KMS-11 (cell line): ENCODE results near the gene IL11.

Experiments
- H2AFZ ChIP-seq: fragments of 200-600 bp; sonication (generic); 2 replicates; pipeline ENCODE4 v1.6.1; 2016; ENCODE audit warnings: antibody characterized with exemption, mixed run types, low read depth
- H3K27ac ChIP-seq: fragments of 200-600 bp; sonication (generic); 2 replicates; pipeline ENCODE4 v1.6.1; 2016; ENCODE audit warnings: mild to moderate bottlenecking, mixed run types
- H3K27me3 ChIP-seq: fragments of 200-600 bp; sonication (generic); 2 replicates; pipeline ENCODE4 v1.6.1; 2017; ENCODE audit warnings: mild to moderate bottlenecking, low read depth, mixed run types, moderate library complexity; ENCODE audit not compliant: insufficient read depth
- H3K36me3 ChIP-seq: fragments of 200-600 bp; sonication (generic); 2 replicates; pipeline ENCODE4 v1.6.1; 2017; ENCODE audit warnings: mild to moderate bottlenecking, mixed run types; ENCODE audit not compliant: insufficient read depth
- H3K4me1 ChIP-seq: fragments of 200-600 bp; sonication (generic); 2 replicates; pipeline ENCODE4 v1.6.1; 2016; ENCODE audit warnings: mild to moderate bottlenecking, low read depth, mixed run types; ENCODE audit not compliant: poor library complexity, severe bottlenecking
- H3K4me2 ChIP-seq: fragments of 200-600 bp; sonication (generic); 2 replicates; pipeline ENCODE4 v1.7.0; 2016; ENCODE audit warnings: mild to moderate bottlenecking, mixed run types
- H3K4me3 ChIP-seq: fragments of 200-600 bp; sonication (generic); IDR thresholded peaks from 2 replicates; pipeline ENCODE4 v1.6.1; 2017; ENCODE audit warnings: low read depth, low read length, mixed read lengths; ENCODE audit not compliant: insufficient read depth
- H3K79me2 ChIP-seq: fragments of 200-600 bp; sonication (generic); 2 replicates; pipeline ENCODE4 v1.6.1; 2016; ENCODE audit warnings: low read depth, mixed run types; ENCODE audit not compliant: insufficient read depth
- H3K9ac ChIP-seq: fragments of 200-600 bp; sonication (generic); 2 replicates; pipeline ENCODE4 v1.6.1; 2016; ENCODE audit warnings: mild to moderate bottlenecking, mixed run types
- H4K20me1 ChIP-seq: fragments of 200-600 bp; sonication (generic); 2 replicates; pipeline ENCODE4 v1.6.1; 2016; ENCODE audit warnings: mild to moderate bottlenecking, mixed run types; ENCODE audit not compliant: insufficient read depth
- TF ChIP-seq, protein P1 (sequence below): fragments of 200-600 bp; sonication (generic); conservative IDR thresholded peaks from 2 replicates; pipeline ENCODE4 v1.6.1; 2017; ENCODE audit warnings: low read depth, mild to moderate bottlenecking, antibody characterized with exemption, low read length, moderate library complexity, mixed read lengths

Gene IL11

DNA sequence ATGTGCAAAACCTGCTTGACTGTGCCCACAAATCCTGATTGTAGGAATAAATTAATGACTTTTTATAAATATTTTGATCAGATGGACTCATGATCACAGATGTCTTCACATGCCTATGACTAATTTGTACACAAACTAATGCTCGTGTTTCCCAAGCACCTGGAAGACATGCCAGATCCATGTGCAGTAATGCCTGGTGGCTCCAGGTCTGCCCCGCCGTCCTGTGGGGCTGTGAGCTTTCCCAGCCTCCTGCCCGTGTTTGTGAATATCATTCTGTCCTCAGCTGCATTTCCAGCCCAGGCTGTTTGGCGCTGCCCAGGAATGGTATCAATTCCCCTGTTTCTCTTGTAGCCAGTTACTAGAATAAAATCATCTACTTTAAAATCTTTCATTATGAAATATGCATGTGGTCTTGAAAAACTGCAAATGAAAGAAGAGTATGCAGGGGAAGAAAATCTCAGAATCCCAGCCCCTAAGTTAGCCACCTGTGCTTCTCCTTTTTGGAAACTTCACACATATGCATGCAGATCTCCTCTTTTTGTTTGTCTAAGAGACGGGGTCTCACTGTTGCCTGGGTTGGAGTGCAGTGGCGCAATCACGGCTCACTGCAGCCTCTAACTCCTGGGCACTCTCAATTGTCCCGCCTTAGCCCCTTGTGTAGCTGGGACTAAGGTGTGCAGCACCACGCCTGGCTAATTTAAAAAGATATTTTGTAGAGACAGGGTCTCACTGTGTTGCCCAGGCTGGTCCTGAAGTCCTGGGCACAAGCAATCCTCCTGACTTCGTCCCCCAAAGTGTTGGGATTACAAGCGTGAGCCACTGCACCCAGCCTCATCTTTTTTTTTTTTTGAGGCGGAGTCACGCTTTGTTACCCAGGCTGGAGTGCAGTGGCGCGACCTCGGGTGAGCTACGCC, 21.7 kb upstream of the IL11 start:
- Histone ChIP-seq H3K79me2 (peaks cover 20% of the 10 kb centered on the region), H2AFZ (no peak overlapping the region), H3K27ac (no peak overlapping the region), H3K4me1 (peaks cover 19% of the 10 kb centered on the region), H3K27me3 (no peaks in the 10 kb centered on the region), H4K20me1 (peaks cover 28% of the 10 kb centered on the region), H3K9ac (no peak overlapping the region), H3K36me3 (peaks cover 12% of the 10 kb centered on the region; the same call in 1 of the 2 replicates), H3K4me3 (no peak overlapping the region), H3K4me2 (no peak overlapping the region)
- TF ChIP-seq, protein P1, sequence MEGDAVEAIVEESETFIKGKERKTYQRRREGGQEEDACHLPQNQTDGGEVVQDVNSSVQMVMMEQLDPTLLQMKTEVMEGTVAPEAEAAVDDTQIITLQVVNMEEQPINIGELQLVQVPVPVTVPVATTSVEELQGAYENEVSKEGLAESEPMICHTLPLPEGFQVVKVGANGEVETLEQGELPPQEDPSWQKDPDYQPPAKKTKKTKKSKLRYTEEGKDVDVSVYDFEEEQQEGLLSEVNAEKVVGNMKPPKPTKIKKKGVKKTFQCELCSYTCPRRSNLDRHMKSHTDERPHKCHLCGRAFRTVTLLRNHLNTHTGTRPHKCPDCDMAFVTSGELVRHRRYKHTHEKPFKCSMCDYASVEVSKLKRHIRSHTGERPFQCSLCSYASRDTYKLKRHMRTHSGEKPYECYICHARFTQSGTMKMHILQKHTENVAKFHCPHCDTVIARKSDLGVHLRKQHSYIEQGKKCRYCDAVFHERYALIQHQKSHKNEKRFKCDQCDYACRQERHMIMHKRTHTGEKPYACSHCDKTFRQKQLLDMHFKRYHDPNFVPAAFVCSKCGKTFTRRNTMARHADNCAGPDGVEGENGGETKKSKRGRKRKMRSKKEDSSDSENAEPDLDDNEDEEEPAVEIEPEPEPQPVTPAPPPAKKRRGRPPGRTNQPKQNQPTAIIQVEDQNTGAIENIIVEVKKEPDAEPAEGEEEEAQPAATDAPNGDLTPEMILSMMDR, result no peak

DNA sequence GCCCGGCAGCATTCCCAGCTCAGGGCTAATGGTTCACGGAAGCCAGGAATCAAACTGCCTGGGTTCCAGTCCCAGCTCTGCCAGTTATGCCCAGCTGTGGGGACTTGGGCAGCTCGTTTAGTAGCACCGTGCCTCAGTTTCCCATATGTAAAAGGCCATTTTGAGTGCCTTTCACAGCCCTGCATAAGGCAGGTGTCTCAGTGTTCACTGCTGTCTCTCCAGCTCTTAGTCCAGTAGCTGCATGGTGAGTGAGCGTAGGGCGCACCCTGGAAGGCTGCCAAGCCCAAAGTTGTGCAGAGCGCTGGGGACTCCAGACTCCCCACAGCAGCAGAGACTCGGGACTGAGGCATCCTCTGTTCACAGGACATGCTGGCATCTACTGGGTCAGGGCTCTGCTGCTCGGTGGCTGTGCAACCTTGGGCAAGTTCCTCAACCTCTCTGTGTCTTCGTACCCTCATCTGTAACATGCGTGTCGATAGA, 21.0 kb upstream of the IL11 start:
- H3K27ac ChIP-seq, result no peak overlapping the region
- peaks cover 18% of the 10 kb centered on the region; the same call in 1 of the 2 replicates for H3K36me3 ChIP-seq
- H3K9ac ChIP-seq, result no peak overlapping the region

DNA sequence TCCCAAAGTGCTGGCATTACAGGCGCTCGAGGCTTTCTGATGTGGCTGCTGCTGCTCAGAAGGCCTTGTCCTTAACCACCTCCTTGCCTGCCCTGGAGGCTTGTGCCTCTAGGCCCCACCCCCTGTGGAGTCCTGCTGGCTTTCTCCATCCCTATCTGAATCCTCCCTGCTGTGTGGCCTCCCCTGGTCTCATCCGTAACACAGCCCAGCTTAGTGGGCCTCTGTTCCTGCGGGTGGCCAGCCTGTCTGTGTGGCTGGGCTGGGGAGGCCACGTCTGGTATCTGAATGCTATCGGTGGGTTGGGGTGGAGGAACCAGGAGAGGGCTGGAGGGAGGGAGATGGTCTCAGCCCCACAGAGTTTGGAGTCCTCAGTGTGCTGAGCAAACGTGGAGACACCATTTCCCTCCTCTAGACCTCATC, 20.2 kb upstream of the IL11 start:
- Histone ChIP-seq H3K36me3 (peaks cover 18% of the 10 kb centered on the region; the same call in 1 of the 2 replicates), H2AFZ (no peak overlapping the region), H3K79me2 (peaks cover 31% of the 10 kb centered on the region), H3K4me2 (no peak overlapping the region), H4K20me1 (peaks cover 34% of the 10 kb centered on the region), H3K9ac (no peak overlapping the region), H3K4me1 (peaks cover 20% of the 10 kb centered on the region), H3K4me3 (no peak overlapping the region), H3K27ac (no peak overlapping the region), H3K27me3 (no peaks in the 10 kb centered on the region)
- TF ChIP-seq, protein P1, result no peak

More for the DNA sequence above, 21.0 kb upstream of the IL11 start:
- TF ChIP-seq, protein P1, result no peak
- H3K79me2 ChIP-seq, result peaks cover 27% of the 10 kb centered on the region
- peaks cover 34% of the 10 kb centered on the region for H4K20me1 ChIP-seq
- H3K4me1 ChIP-seq, result peaks cover 20% of the 10 kb centered on the region
- no peak overlapping the region for H2AFZ ChIP-seq
- no peak overlapping the region for H3K4me3 ChIP-seq
- no peaks in the 10 kb centered on the region for H3K27me3 ChIP-seq
- no peak overlapping the region for H3K4me2 ChIP-seq

DNA sequence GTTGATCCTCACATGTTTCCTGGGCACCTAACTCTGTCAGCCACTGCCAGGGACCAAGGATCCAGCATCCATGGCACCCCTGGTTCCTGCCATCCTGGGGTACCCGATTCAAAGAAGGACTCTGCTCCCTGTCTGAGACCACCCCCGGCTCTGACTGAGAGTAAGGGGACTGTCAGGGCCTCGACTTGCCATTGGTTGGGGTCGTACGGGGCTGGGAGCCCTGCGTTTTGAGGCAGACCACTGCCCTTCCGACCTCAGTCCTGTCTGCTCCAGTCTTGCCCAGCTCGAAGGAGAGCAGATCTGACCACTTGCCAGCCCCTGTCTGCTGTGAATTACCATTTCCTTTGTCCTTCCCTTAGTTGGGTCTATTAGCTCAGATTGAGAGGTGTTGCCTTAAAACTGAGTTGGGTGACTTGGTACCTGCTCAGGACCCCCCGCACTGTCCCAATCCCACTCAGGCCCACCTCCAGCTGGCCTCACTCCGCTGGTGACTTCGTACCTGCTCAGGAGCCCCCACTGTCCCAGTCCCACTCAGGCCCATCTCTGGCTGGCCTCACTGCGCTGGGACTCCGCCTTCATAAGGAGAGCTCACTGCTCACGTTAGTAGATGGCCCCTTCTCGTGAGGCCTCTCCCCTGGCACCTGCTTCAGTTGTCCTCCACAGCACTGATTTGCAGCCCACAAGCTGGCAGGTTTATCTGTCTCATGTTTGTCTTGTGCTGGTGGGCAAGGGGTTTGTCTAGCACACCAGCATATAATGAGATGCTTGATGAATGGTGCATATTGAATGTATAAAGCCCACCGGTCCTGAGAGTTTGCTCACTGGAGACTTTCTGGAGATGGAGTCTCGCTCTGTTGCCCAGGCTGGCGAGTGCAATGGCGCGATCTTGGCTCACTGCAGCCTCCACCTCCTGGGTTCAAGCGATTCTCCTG, 19.4 kb upstream of the IL11 start:
- Histone ChIP-seq H3K4me1 (peaks cover 23% of the 10 kb centered on the region), H3K4me3 (no peak overlapping the region), H3K27ac (no peak overlapping the region), H3K4me2 (no peak overlapping the region), H2AFZ (no peak overlapping the region), H3K9ac (no peak overlapping the region), H3K36me3 (peaks cover 18% of the 10 kb centered on the region; the same call in 1 of the 2 replicates), H4K20me1 (peaks cover 34% of the 10 kb centered on the region), H3K27me3 (no peaks in the 10 kb centered on the region), H3K79me2 (peaks cover 31% of the 10 kb centered on the region)
- TF ChIP-seq, protein P1, result no peak
